Measurements from ENCODE around the gene EVC. TPM values are rescaled to one million over a fixed set of nuclear protein-coding genes. Genes with fewer than 3 reads are reported as not detected.
"Not testable (repeated sequence)": the region's sequence is repeated elsewhere in the genome, so short reads cannot be mapped to it uniquely, and the experiment has no call there.

EVC gene
- total and polyA plus RNA-seq, 7 experiments from 2014 or later = 0.37 to 1.5 (median 0.68) TPM; not detected in 2

- POLR2A ChIA-PET; H3K27me3 ChIP-seq (ENCODE audit: control insufficient read depth in 2 of 2, insufficient read depth in 2 of 2, low read length in 2 of 2); CTCF ChIA-PET; H3K9me3 ChIP-seq (ENCODE audit: control insufficient read depth in 2 of 3, low read length in 3 of 3); H3K27ac ChIP-seq (ENCODE audit: low read depth, low read length); ATAC-seq; H3K27ac Mint-ChIP-seq; H3K4me3 ChIP-seq (ENCODE audit: low read length); DNase-seq; H3K4me1 Mint-ChIP-seq; H3K36me3 ChIP-seq (ENCODE audit: control insufficient read depth in 2 of 3, insufficient read depth in 3 of 3, low read length in 3 of 3); H3K4me3 Mint-ChIP-seq; H3K9me3 Mint-ChIP-seq; H3K4me1 ChIP-seq (ENCODE audit: control insufficient read depth in 2 of 2, insufficient read depth in 2 of 2, low read length in 2 of 2); H3K36me3 Mint-ChIP-seq: not testable (repeated sequence)
- intact Hi-C loops (cut with micrococcal nuclease) = loop anchor here in 1 of 2 donors (10.0 kb wide), 1 partner anchor 1327 kb away; no protein-coding TSS in a partner anchor
- peaks cover 0 to 11% (median 0%) of the 10 kb centered on the region in 5 donors for H3K27me3 Mint-ChIP-seq
These were observed 101.1 kb downstream of the EVC start for GRCh38 chr4:5812057-5812456.

DNA sequence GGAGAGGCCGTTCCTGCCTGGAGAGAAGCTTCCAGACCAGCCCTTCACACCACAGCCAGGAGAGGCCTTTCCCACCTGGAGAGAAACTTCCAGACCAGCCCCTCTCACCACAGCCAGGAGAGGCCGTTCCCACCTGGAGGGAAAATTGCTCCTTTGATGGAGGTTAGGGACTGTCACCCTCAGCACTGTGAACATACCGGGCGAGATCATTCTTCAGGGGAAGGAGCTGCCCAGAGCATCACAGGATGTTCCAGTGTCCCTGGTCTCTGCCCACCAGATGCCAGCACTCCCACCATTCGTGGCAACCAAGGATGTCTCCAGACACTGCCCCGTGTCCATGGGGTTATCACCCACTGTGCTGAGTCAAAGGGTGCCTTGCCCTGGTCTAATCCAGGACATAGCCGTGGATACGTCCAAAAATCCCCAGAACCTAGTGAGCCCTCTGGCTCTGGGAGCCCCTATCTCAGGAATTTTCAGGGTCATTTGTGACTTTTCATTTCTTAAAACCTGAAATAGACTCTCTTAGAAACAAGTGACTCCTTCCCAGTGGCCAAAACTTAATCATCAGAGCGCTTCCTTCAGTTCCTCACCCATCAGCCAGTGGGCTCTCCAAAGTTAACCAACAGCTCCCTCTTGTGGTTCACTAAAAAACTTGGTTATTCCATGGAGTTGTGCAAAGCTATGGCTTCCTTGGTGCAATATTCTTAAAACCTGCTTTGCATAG is 101.7 kb downstream of the EVC start:
- Mint-ChIP-seq H3K9me3 (peaks cover 0 to 4% (median 0%) of the 10 kb centered on the region in 11 donors), H3K4me3 (no peak overlapping the region), H3K27ac (no peak overlapping the region), H3K36me3 (no peaks in the 10 kb centered on the region), H3K4me1 (no peaks in the 10 kb centered on the region), H3K27me3 (peaks cover 0 to 11% (median 0%) of the 10 kb centered on the region in 5 donors)
- Histone ChIP-seq H3K4me1 (ENCODE audit: control insufficient read depth in 2 of 2, insufficient read depth in 2 of 2, low read length in 2 of 2) (no peaks in the 10 kb centered on the region), H3K36me3 (ENCODE audit: control insufficient read depth in 2 of 3, insufficient read depth in 3 of 3, low read length in 3 of 3) (no peaks in the 10 kb centered on the region), H3K4me3 (ENCODE audit: low read length) (no peak overlapping the region), H3K9me3 (ENCODE audit: control insufficient read depth in 2 of 3, low read length in 3 of 3) (no peaks in the 10 kb centered on the region), H3K27me3 (ENCODE audit: control insufficient read depth in 2 of 2, insufficient read depth in 2 of 2, low read length in 2 of 2) (no peaks in the 10 kb centered on the region), H3K27ac (ENCODE audit: low read depth, low read length) (no peak overlapping the region)
- ATAC-seq (peak; percentile 51), DNase-seq (peak in 4 of 9 donors; percentile 13 to 32 (median 14))
- ChIA-PET CTCF (interaction anchor here (0.6 to 1.0 kb wide), 2 partner anchors 768 to 818 kb away, joined by 3 to 4 read pairs; no protein-coding TSS in a partner anchor), POLR2A (no interaction called here)
- intact Hi-C loops (cut with micrococcal nuclease) = loop anchor here in 1 of 2 donors (1.0 to 10.0 kb wide), 2 partner anchors 817 to 1328 kb away; no protein-coding TSS in a partner anchor

DNA sequence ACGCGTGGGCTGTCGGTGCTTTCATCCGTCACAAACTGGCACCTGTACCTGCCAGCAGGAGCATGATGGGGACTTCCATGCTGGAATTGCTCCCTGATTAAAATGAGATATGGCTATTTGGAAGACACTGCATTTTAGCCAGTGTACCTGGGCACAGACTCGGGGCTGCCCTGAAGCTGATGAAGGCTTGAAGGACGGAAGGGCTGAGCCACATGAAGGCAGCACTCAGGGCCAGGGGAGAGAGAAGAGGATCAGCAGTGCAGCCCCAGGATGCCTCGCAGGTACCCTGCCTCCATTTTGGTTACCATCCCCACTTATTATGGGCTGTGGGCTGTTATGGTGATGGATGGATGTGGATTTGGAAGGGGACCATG is 102.9 kb downstream of the EVC start:
- H3K4me3 Mint-ChIP-seq = no peak overlapping the region
- no peaks in the 10 kb centered on the region for H3K4me1 ChIP-seq (ENCODE audit: control insufficient read depth in 2 of 2, insufficient read depth in 2 of 2, low read length in 2 of 2)
- no peak for DNase-seq
- peaks cover 0 to 4% (median 0%) of the 10 kb centered on the region in 11 donors for H3K9me3 Mint-ChIP-seq
- no peak for ATAC-seq
- H3K27me3 ChIP-seq (ENCODE audit: control insufficient read depth in 2 of 2, insufficient read depth in 2 of 2, low read length in 2 of 2) = no peaks in the 10 kb centered on the region
- H3K4me1 Mint-ChIP-seq = no peaks in the 10 kb centered on the region
- intact Hi-C loops (cut with micrococcal nuclease) = loop anchor here in 1 of 2 donors (1.0 to 10.0 kb wide), 2 partner anchors 819 to 1329 kb away; no protein-coding TSS in a partner anchor
- ChIA-PET POLR2A (no interaction called here), CTCF (no interaction called here)
- H3K9me3 ChIP-seq (ENCODE audit: control insufficient read depth in 2 of 3, low read length in 3 of 3) = no peaks in the 10 kb centered on the region
- no peaks in the 10 kb centered on the region for H3K36me3 ChIP-seq (ENCODE audit: control insufficient read depth in 2 of 3, insufficient read depth in 3 of 3, low read length in 3 of 3)
- no peaks in the 10 kb centered on the region for H3K36me3 Mint-ChIP-seq
- peaks cover 0 to 11% (median 0%) of the 10 kb centered on the region in 5 donors for H3K27me3 Mint-ChIP-seq
- H3K27ac Mint-ChIP-seq = no peak overlapping the region
- no peak overlapping the region for H3K27ac ChIP-seq (ENCODE audit: low read depth, low read length)
- H3K4me3 ChIP-seq (ENCODE audit: low read length) = no peak overlapping the region

DNA sequence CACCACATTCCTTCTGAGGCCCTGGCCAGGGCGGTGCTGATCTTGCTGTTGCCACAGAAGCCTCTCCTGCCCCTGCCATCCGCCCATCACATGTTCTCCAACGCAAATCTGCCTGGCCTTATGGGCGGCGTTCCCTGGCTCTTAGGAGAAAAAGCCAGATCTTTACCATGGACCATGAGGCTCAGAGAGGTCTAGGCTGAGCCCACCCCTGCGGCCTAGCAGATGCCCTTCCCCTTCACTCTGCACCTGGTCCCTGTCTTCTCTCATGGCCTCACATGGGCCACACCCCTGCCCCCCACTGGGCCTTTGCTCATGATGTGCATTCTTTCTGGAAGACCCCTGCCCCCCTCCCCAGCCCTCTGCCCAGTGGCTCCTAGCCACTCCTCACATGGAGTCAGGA is 103.4 kb downstream of the EVC start:
- H3K36me3 Mint-ChIP-seq = no peaks in the 10 kb centered on the region

DNA sequence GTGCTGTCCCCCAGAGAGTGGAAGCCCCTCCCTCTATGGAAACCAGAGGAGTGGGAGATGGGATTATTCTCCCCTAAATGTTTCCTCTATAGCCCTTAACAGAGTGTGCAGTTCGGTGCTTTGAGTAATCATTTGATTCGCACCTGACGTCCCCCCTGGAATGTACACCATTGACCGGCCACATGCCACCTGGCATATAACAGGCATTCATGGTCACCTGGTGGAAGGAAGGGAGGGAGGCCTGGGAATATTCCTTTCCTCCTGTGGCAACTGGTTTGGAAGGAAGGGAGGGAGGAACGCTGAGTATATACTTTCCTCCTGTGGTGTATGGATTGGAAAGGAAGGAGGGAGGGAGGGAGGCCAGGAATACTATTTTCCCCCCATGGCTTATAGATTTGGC is 104.6 kb downstream of the EVC start:
- no peak for DNase-seq
- no peaks in the 10 kb centered on the region for H3K4me1 Mint-ChIP-seq
- no peak overlapping the region for H3K27ac ChIP-seq (ENCODE audit: low read depth, low read length)
- peaks cover 0 to 4% (median 0%) of the 10 kb centered on the region in 11 donors for H3K9me3 Mint-ChIP-seq
- no peaks in the 10 kb centered on the region for H3K36me3 ChIP-seq (ENCODE audit: control insufficient read depth in 2 of 3, insufficient read depth in 3 of 3, low read length in 3 of 3)
- ChIA-PET CTCF (no interaction called here), POLR2A (no interaction called here)
- H3K4me3 ChIP-seq (ENCODE audit: low read length) = no peak overlapping the region
- H3K27ac Mint-ChIP-seq = no peak overlapping the region
- ATAC-seq = no peak
- no peaks in the 10 kb centered on the region for H3K36me3 Mint-ChIP-seq
- no peaks in the 10 kb centered on the region for H3K9me3 ChIP-seq (ENCODE audit: control insufficient read depth in 2 of 3, low read length in 3 of 3)
- H3K4me1 ChIP-seq (ENCODE audit: control insufficient read depth in 2 of 2, insufficient read depth in 2 of 2, low read length in 2 of 2) = no peaks in the 10 kb centered on the region
- no peaks in the 10 kb centered on the region for H3K27me3 ChIP-seq (ENCODE audit: control insufficient read depth in 2 of 2, insufficient read depth in 2 of 2, low read length in 2 of 2)
- intact Hi-C loops (cut with micrococcal nuclease) = loop anchor here in 1 of 2 donors (10.0 kb wide), 1 partner anchor 1331 kb away; no protein-coding TSS in a partner anchor
- no peak overlapping the region for H3K4me3 Mint-ChIP-seq
- peaks cover 0 to 11% (median 0%) of the 10 kb centered on the region in 5 donors for H3K27me3 Mint-ChIP-seq

More for the DNA sequence above, 103.4 kb downstream of the EVC start:
- no peak overlapping the region for H3K4me3 ChIP-seq (ENCODE audit: low read length)
- intact Hi-C loops (cut with micrococcal nuclease) = loop anchor here in 1 of 2 donors (10.0 kb wide), 1 partner anchor 1330 kb away; no protein-coding TSS in a partner anchor
- no peak overlapping the region for H3K27ac Mint-ChIP-seq
- H3K9me3 ChIP-seq (ENCODE audit: control insufficient read depth in 2 of 3, low read length in 3 of 3) = no peaks in the 10 kb centered on the region
- peaks cover 0 to 4% (median 0%) of the 10 kb centered on the region in 11 donors for H3K9me3 Mint-ChIP-seq
- H3K4me1 ChIP-seq (ENCODE audit: control insufficient read depth in 2 of 2, insufficient read depth in 2 of 2, low read length in 2 of 2) = no peaks in the 10 kb centered on the region
- H3K36me3 ChIP-seq (ENCODE audit: control insufficient read depth in 2 of 3, insufficient read depth in 3 of 3, low read length in 3 of 3) = no peaks in the 10 kb centered on the region
- ChIA-PET POLR2A (no interaction called here), CTCF (no interaction called here)
- H3K27me3 ChIP-seq (ENCODE audit: control insufficient read depth in 2 of 2, insufficient read depth in 2 of 2, low read length in 2 of 2) = no peaks in the 10 kb centered on the region
- H3K27ac ChIP-seq (ENCODE audit: low read depth, low read length) = no peak overlapping the region
- H3K4me3 Mint-ChIP-seq = no peak overlapping the region
- H3K27me3 Mint-ChIP-seq = peaks cover 0 to 11% (median 0%) of the 10 kb centered on the region in 5 donors
- no peak for DNase-seq
- no peak for ATAC-seq
- H3K4me1 Mint-ChIP-seq = no peaks in the 10 kb centered on the region

DNA sequence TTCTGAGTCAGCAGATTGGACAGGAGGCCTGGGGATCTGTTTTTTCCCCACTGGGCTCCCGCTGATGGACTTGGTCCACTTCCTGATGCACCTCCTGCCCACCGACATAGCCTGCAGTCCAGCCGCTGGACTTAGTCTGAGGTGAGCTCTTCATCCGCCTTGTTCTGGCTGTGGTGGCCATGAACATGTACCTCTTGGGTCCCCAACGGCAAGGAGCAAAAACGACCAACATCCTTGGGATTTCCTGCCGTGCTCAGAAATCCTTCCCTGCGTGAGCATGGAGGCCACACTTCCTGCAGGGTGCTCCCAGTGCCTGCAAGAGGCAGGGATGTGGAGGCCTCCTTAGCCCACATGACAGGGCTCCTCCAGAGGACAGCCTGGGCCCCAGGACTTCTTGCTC is 105.1 kb downstream of the EVC start:
- H3K4me3 Mint-ChIP-seq = no peak overlapping the region
- peaks cover 0 to 11% (median 0%) of the 10 kb centered on the region in 5 donors for H3K27me3 Mint-ChIP-seq
- no peaks in the 10 kb centered on the region for H3K4me1 Mint-ChIP-seq
- Histone ChIP-seq H3K36me3 (ENCODE audit: control insufficient read depth in 2 of 3, insufficient read depth in 3 of 3, low read length in 3 of 3) (no peaks in the 10 kb centered on the region), H3K9me3 (ENCODE audit: control insufficient read depth in 2 of 3, low read length in 3 of 3) (no peaks in the 10 kb centered on the region), H3K27me3 (ENCODE audit: control insufficient read depth in 2 of 2, insufficient read depth in 2 of 2, low read length in 2 of 2) (no peaks in the 10 kb centered on the region), H3K27ac (ENCODE audit: low read depth, low read length) (no peak overlapping the region), H3K4me3 (ENCODE audit: low read length) (no peak overlapping the region), H3K4me1 (ENCODE audit: control insufficient read depth in 2 of 2, insufficient read depth in 2 of 2, low read length in 2 of 2) (no peaks in the 10 kb centered on the region)
- H3K27ac Mint-ChIP-seq = no peak overlapping the region
- peaks cover 0 to 4% (median 0%) of the 10 kb centered on the region in 11 donors for H3K9me3 Mint-ChIP-seq
- DNase-seq = no peak
- ChIA-PET POLR2A (no interaction called here), CTCF (no interaction called here)
- intact Hi-C loops (cut with micrococcal nuclease) = loop anchor here in 1 of 2 donors (10.0 kb wide), 1 partner anchor 1331 kb away; no protein-coding TSS in a partner anchor
- ATAC-seq = no peak
- H3K36me3 Mint-ChIP-seq = no peaks in the 10 kb centered on the region
